Nephron (organoid): Measurements from ENCODE around the gene ELL2.

ENCODE experiments used
- H3K27ac Mint-ChIP-seq, 3 experiments: 2 replicates each; pipeline ENCODE4 v1.8.0; 2020; ENCODE audit warnings: mixed read lengths in 3 of 3, mild to moderate bottlenecking in 2 of 3, moderate library complexity in 1 of 3
- H3K27me3 Mint-ChIP-seq: 2 replicates; pipeline ENCODE4 v1.8.0; 2021; ENCODE audit warnings: low read depth, mild to moderate bottlenecking, moderate library complexity, mixed read lengths
- H3K36me3 Mint-ChIP-seq: 2 replicates; pipeline ENCODE4 v1.8.0; 2020; ENCODE audit warnings: low read depth, mixed read lengths
- H3K4me1 Mint-ChIP-seq: 2 replicates; pipeline ENCODE4 v1.8.0; 2020; ENCODE audit warnings: mixed read lengths
- H3K4me3 Mint-ChIP-seq, 3 experiments: 2 replicates each; pipeline ENCODE4 v1.8.0; 2020; ENCODE audit warnings: mild to moderate bottlenecking in 3 of 3, mixed read lengths in 3 of 3, moderate library complexity in 2 of 3
- H3K9me3 Mint-ChIP-seq: 2 replicates; pipeline ENCODE4 v1.8.0; 2020; ENCODE audit warnings: mixed read lengths
- TF ChIP-seq, protein P1 (sequence below), 3 experiments: fragments of 200-600 bp; sonication (generic); IDR thresholded peaks; one replicate each; pipeline ENCODE4 v1.5.0; 2021; ENCODE audit warnings: antibody characterized with exemption in 3 of 3; ENCODE audit not compliant: unreplicated experiment in 3 of 3

ELL2 gene

DNA sequence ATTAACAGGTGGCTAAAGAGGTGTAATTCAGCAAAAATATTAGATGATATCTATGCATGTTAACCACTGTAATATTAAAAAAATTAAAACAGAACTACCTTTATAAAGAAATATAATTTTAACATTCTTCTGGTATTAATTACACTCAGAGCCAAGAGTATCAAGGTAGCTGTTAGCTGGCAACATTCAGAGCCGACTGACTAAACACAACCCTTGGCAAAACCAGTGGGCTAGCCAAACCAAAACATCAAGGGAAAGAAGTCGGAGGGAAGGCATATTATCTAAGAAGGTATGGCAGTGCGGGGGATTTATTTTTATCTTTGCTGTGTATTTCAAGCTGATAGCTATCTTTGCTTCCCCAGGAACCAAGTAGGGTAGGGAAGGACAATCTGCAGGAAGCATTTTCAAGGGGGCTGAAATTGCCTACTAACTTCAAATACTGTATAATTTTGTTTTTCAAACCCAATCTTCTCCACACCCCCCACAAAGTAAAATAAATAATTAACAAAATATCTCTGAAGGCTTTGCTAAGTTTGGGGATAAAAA, 24.0 kb downstream of the ELL2 start:
- H3K36me3 Mint-ChIP-seq, result no peaks in the 10 kb centered on the region
- no peaks in the 10 kb centered on the region for H3K9me3 Mint-ChIP-seq
- H3K27me3 Mint-ChIP-seq, result no peaks in the 10 kb centered on the region
- TF ChIP-seq, protein P1, sequence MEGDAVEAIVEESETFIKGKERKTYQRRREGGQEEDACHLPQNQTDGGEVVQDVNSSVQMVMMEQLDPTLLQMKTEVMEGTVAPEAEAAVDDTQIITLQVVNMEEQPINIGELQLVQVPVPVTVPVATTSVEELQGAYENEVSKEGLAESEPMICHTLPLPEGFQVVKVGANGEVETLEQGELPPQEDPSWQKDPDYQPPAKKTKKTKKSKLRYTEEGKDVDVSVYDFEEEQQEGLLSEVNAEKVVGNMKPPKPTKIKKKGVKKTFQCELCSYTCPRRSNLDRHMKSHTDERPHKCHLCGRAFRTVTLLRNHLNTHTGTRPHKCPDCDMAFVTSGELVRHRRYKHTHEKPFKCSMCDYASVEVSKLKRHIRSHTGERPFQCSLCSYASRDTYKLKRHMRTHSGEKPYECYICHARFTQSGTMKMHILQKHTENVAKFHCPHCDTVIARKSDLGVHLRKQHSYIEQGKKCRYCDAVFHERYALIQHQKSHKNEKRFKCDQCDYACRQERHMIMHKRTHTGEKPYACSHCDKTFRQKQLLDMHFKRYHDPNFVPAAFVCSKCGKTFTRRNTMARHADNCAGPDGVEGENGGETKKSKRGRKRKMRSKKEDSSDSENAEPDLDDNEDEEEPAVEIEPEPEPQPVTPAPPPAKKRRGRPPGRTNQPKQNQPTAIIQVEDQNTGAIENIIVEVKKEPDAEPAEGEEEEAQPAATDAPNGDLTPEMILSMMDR (IDR thresholded peaks at IDR 0.05; ENCODE audit: unreplicated experiment in 3 of 3), result no peak
- H3K27ac Mint-ChIP-seq, result no peak overlapping the region
- no peaks in the 10 kb centered on the region for H3K4me1 Mint-ChIP-seq
- no peak overlapping the region for H3K4me3 Mint-ChIP-seq

DNA sequence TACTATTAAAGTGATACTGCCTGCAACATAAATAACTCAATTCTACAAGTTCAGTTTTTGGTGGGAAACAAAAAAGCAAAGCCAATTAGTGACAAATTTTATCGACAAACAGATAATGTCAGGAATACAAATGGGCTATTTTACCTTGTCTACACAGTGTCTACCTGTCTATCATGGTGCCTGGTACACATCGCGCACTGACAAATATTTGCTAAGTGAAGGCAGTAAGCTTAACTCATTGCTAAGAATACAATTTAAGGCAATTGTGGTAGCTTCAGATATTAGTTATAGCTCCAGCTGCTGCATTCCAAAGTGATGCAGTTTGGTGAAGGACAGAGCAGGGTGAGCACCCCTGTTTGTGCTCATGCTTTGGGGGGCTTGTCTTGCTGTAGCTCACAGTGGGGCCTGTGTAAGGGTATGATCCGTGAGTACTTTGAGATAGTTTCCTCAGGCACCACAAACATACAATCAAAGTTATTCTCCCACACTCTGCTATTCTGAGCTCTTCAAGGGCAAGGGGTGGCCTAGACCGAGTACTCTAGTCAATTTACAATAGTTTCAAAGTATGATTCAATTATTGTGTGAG, 24.7 kb downstream of the ELL2 start:
- no peaks in the 10 kb centered on the region for H3K36me3 Mint-ChIP-seq
- no peaks in the 10 kb centered on the region for H3K27me3 Mint-ChIP-seq
- no peak overlapping the region for H3K4me3 Mint-ChIP-seq
- no peaks in the 10 kb centered on the region for H3K4me1 Mint-ChIP-seq
- H3K9me3 Mint-ChIP-seq, result no peaks in the 10 kb centered on the region
- TF ChIP-seq, protein P1 (IDR thresholded peaks at IDR 0.05; ENCODE audit: unreplicated experiment in 3 of 3), result no peak
- H3K27ac Mint-ChIP-seq, result no peak overlapping the region

DNA sequence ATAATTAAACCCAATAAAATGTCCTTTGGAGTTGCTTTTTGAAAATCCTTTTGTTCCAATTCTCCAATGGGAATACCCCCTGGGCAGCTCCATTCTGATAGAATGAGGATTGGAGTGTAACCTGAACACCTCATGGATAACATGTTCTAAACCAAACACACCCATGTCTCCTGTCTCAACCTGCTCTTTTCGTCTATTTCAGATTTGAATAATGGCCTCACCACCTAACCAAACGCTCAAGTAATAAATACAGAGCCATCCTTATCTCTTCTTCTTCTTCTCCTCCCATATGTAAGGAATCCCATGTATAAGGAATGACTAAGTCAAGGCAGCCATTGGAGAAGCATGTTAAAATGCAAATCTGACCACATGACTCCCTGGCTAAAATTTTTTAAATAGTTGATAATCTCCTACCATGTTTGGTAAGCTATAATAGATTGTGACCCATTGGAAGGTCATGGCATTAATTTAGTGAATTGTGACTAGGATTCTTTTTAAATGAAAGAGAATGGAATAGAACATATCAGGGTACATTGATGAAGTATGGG, 26.0 kb downstream of the ELL2 start:
- Mint-ChIP-seq H3K27ac (no peak overlapping the region), H3K9me3 (no peaks in the 10 kb centered on the region), H3K4me3 (no peak overlapping the region), H3K4me1 (no peaks in the 10 kb centered on the region), H3K36me3 (no peaks in the 10 kb centered on the region), H3K27me3 (no peaks in the 10 kb centered on the region)
- TF ChIP-seq, protein P1 (IDR thresholded peaks at IDR 0.05; ENCODE audit: unreplicated experiment in 3 of 3), result no peak

DNA sequence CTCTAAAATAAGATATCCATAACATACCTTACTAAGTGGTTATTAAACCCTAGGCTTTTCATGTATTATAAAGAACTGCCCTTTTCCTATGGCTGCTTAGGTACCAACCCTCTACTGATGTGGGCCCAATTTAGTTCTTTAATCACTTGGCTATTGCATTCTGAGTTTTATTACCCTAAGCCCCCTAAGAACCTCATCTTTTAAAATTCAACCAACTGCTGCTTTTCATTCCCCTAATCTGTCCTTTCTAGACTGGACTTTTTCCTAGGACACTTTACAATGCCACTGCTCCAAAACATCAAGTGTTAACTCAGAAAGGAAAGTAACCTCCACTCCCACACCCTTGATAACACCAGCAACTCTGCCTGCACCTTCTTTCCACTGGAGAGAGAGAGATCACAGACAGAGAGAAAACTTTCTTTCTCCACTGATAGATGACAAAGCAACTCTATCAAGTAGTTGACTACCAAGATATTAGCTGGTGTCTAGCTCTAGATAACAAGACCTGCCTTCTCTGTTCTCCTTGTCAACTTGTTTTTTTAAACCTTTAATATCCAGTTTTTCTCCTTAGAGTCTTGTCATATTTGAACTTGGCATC, 27.3 kb downstream of the ELL2 start:
- Mint-ChIP-seq H3K27ac (peak overlapping the region in 2 of 3 experiments; percentile 14 to 24), H3K9me3 (no peaks in the 10 kb centered on the region), H3K27me3 (no peaks in the 10 kb centered on the region), H3K36me3 (no peaks in the 10 kb centered on the region), H3K4me1 (no peaks in the 10 kb centered on the region), H3K4me3 (no peak overlapping the region)
- TF ChIP-seq, protein P1 (IDR thresholded peaks at IDR 0.05; ENCODE audit: unreplicated experiment in 3 of 3), result no peak

DNA sequence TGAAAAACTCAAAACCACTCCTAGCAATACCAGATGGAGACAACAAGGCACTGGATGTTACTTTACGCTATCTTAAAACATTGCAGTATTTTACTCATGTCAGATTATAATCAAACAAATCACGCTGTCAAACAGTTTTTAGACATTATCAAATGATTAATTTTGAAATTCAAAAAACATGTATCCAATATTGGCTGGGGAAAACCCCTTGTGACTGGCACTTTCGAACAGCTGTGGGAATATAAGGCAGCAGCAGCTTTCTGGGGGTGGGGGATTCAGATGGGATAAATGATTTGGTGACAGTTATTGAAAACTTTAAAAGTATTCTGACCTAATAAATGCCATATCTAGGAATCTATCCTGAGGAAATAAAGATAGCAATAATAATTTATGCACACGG, 28.7 kb downstream of the ELL2 start:
- no peaks in the 10 kb centered on the region for H3K36me3 Mint-ChIP-seq
- no peak overlapping the region for H3K27ac Mint-ChIP-seq
- H3K4me3 Mint-ChIP-seq, result no peak overlapping the region
- TF ChIP-seq, protein P1 (IDR thresholded peaks at IDR 0.05; ENCODE audit: unreplicated experiment in 3 of 3), result no peak
- no peaks in the 10 kb centered on the region for H3K9me3 Mint-ChIP-seq
- no peaks in the 10 kb centered on the region for H3K27me3 Mint-ChIP-seq
- peaks cover 6% of the 10 kb centered on the region for H3K4me1 Mint-ChIP-seq
